Breast epithelium (tissue), 4 donors: ENCODE data around the gene BUB1. TPM values are rescaled to one million over a fixed set of nuclear protein-coding genes. Genes with fewer than 3 reads are reported as not detected.

Experiments
- DNase-seq, 2 donors: peaks; one replicate each; pipeline ENCODE4 v3.0.0-alpha.2; 2019; ENCODE audit warnings: low spot score in 2 of 2
- H3K27ac ChIP-seq, 2 donors: fragments of 200-600 bp; sonication (generic) in 1 of 2; one replicate each; pipeline ENCODE4 v1.5.1; 2016 to 2019; ENCODE audit warnings: mild to moderate bottlenecking in 1 of 2
- H3K27me3 ChIP-seq, 2 donors: fragments of 200-600 bp; sonication (generic) in 1 of 2; one replicate each; pipeline versions ENCODE4 v1.5.1 to v1.6.0; 2017 to 2019; ENCODE audit warnings: control low read depth in 1 of 2, mild to moderate bottlenecking in 1 of 2
- H3K36me3 ChIP-seq: fragments of 200-600 bp; one replicate; pipeline ENCODE4 v1.5.1; 2019
- H3K4me1 ChIP-seq, 2 donors: fragments of 200-600 bp; sonication (generic); one replicate each; pipeline ENCODE4 v1.5.1; 2016 to 2019; ENCODE audit warnings: control low read depth in 1 of 2
- H3K4me3 ChIP-seq, 3 donors: fragments of 200-600 bp; sonication (generic); 1 replicate in 2 of 3; 2 replicates in 1 of 3; pipeline ENCODE4 v1.5.1; 2016 to 2019; ENCODE audit warnings: mild to moderate bottlenecking in 3 of 3, moderate library complexity in 2 of 3
- H3K9me3 ChIP-seq, 2 donors: fragments of 200-600 bp; sonication (generic) in 1 of 2; one replicate each; pipeline ENCODE4 v1.5.1; 2016 to 2019; ENCODE audit warnings: control low read depth in 1 of 2
- CTCF ChIP-seq, 3 donors: fragments of 450-650 bp; IDR thresholded peaks; one replicate each; pipeline ENCODE4 v1.5.1; 2016 to 2017; ENCODE audit warnings: antibody characterized with exemption in 3 of 3, mild to moderate bottlenecking in 3 of 3, moderate library complexity in 3 of 3
- POLR2A ChIP-seq: fragments of 450-650 bp; IDR thresholded peaks from one replicate; pipeline ENCODE4 v1.6.1; 2016; ENCODE audit warnings: antibody characterized with exemption, mild to moderate bottlenecking, moderate library complexity
- POLR2AphosphoS5 ChIP-seq, 3 donors: sonication (generic); formaldehyde crosslinking; IDR thresholded peaks; one replicate each; pipeline ENCODE4 v1.6.1; 2017; ENCODE audit warnings: antibody characterized with exemption in 3 of 3
- intact Hi-C: fragments of 100-400 bp; cut with DNase I; formaldehyde crosslinking; loops from one replicate; pipeline ENCODE4 v1.15.1; 2023; ENCODE audit warnings: low total_unique reads
- total RNA-seq, 3 donors: library from RNA; depleted of rRNA; stranded (reverse); fragments of >200 nt; gene quantifications; one replicate each; pipeline ENCODE4 v1.1.0, GENCODE V29; 2016

BUB1 gene
- total RNA-seq, 3 donors from 2014 or later = 0.66 to 2.5 (median 2.2) TPM

- TF ChIP-seq POLR2A (no peak), POLR2AphosphoS5 (IDR thresholded peaks at IDR 0.05) (no peak), CTCF (IDR thresholded peaks at IDR 0.05) (no peak)
- no peak for DNase-seq
- Histone ChIP-seq H3K36me3 (no peaks in the 10 kb centered on the region), H3K9me3 (no peaks in the 10 kb centered on the region), H3K27ac (no peak overlapping the region), H3K4me3 (no peak overlapping the region), H3K27me3 (no peaks in the 10 kb centered on the region), H3K4me1 (no peaks in the 10 kb centered on the region)
- intact Hi-C loops = no loop called here
Observed at GRCh38 chr2:110644357-110644756, 33.5 kb downstream of the BUB1 start.

- no peak overlapping the region for H3K27ac ChIP-seq
- no peak for DNase-seq
- TF ChIP-seq CTCF (IDR thresholded peaks at IDR 0.05) (no peak), POLR2AphosphoS5 (IDR thresholded peaks at IDR 0.05) (no peak), POLR2A (no peak)
- H3K4me3 ChIP-seq = no peak overlapping the region
- intact Hi-C loops = no loop called here
- H3K4me1 ChIP-seq = no peaks in the 10 kb centered on the region
- H3K9me3 ChIP-seq = no peaks in the 10 kb centered on the region
- H3K36me3 ChIP-seq = no peaks in the 10 kb centered on the region
- no peaks in the 10 kb centered on the region for H3K27me3 ChIP-seq
Observed at GRCh38 chr2:110642360-110642759, 35.5 kb downstream of the BUB1 start.

- no peak for TF ChIP-seq POLR2A
- TF ChIP-seq POLR2AphosphoS5 (IDR thresholded peaks at IDR 0.05) = no peak
- no peak for TF ChIP-seq CTCF (IDR thresholded peaks at IDR 0.05)
- Histone ChIP-seq H3K9me3 (no peaks in the 10 kb centered on the region), H3K36me3 (no peaks in the 10 kb centered on the region), H3K4me1 (no peaks in the 10 kb centered on the region), H3K27me3 (no peaks in the 10 kb centered on the region), H3K27ac (no peak overlapping the region), H3K4me3 (no peak overlapping the region)
- intact Hi-C loops = no loop called here
- DNase-seq = no peak
Observed at GRCh38 chr2:110639972-110640371, 37.9 kb downstream of the BUB1 start.

GRCh38 chr2:110638952-110639695 is 38.7 kb downstream of the BUB1 start:
- no peak overlapping the region for H3K27ac ChIP-seq
- no peaks in the 10 kb centered on the region for H3K9me3 ChIP-seq
- no peak for TF ChIP-seq CTCF (IDR thresholded peaks at IDR 0.05)
- TF ChIP-seq POLR2AphosphoS5 (IDR thresholded peaks at IDR 0.05) = no peak
- no peak for TF ChIP-seq POLR2A
- H3K4me1 ChIP-seq = no peaks in the 10 kb centered on the region
- H3K36me3 ChIP-seq = no peaks in the 10 kb centered on the region
- no peak overlapping the region for H3K4me3 ChIP-seq
- intact Hi-C loops = no loop called here
- DNase-seq = no peak
- H3K27me3 ChIP-seq = no peaks in the 10 kb centered on the region

- TF ChIP-seq POLR2AphosphoS5 (IDR thresholded peaks at IDR 0.05) = no peak
- TF ChIP-seq POLR2A = no peak
- TF ChIP-seq CTCF (IDR thresholded peaks at IDR 0.05) = no peak
- no peak overlapping the region for H3K27ac ChIP-seq
- H3K9me3 ChIP-seq = no peaks in the 10 kb centered on the region
- no peak overlapping the region for H3K4me3 ChIP-seq
- no peaks in the 10 kb centered on the region for H3K27me3 ChIP-seq
- intact Hi-C loops = no loop called here
- DNase-seq = no peak
- H3K36me3 ChIP-seq = no peaks in the 10 kb centered on the region
- no peaks in the 10 kb centered on the region for H3K4me1 ChIP-seq
Observed at GRCh38 chr2:110638004-110638403, 39.9 kb downstream of the BUB1 start.
